IMR-90 (cell line): ENCODE data around the gene SLC9A1. TPM values are rescaled to one million over a fixed set of nuclear protein-coding genes. Genes with fewer than 3 reads are reported as not detected.

ENCODE experiments used
- ATAC-seq: fragments of 200-7000 bp; cut with Tn5 transposase; 2 replicates; pipeline ENCODE4 v1.9.1; 2020; ENCODE audit warnings: low read depth, mild to moderate bottlenecking, moderate library complexity
- BruUV-seq: library from RNA; stranded (reverse); fragments of 400-500 nt; replicated peaks from 2 replicates; lab custom pipeline; 2021; lab: Mats Ljungman, UMichigan
- CTCF ChIA-PET: fragments of 300-600 bp; formaldehyde crosslinking; extraction: SDS; loops from one replicate; lab custom pipeline; 2021; ENCODE audit warnings: antibody characterized with exemption; lab: Yijun Ruan, JAX
- POLR2A ChIA-PET: fragments of 300-600 bp; sonication (Branson Sonifier 250); formaldehyde crosslinking; loops from one replicate; lab custom pipeline; 2022; ENCODE audit warnings: antibody characterized with exemption; ENCODE audit not compliant: unreplicated experiment; lab: Charles Lee
- DNase-seq: peaks from one replicate; pipeline ENCODE4 v3.0.0; 2013
- H2AFZ ChIP-seq: replicated peaks from 2 replicates; pipeline ENCODE3; 2013; ENCODE audit warnings: low read length, mild to moderate bottlenecking; ENCODE audit not compliant: poor library complexity
- H2AK5ac ChIP-seq: 2 replicates; pipeline ENCODE4 v1.6.1; 2013; ENCODE audit warnings: low read depth, low read length, inconsistent platforms
- H2AK9ac ChIP-seq: replicated peaks from 2 replicates; pipeline ENCODE3; 2013; ENCODE audit warnings: mild to moderate bottlenecking, low read depth, low read length, moderate library complexity; ENCODE audit not compliant: poor library complexity
- H2BK120ac ChIP-seq: 2 replicates; pipeline ENCODE4 v1.6.1; 2013; ENCODE audit warnings: low read depth, low read length, inconsistent platforms
- H2BK15ac ChIP-seq: 3 replicates; pipeline ENCODE4 v1.6.1; 2013; ENCODE audit warnings: low read depth, low read length, inconsistent platforms
- H2BK20ac ChIP-seq: 2 replicates; pipeline ENCODE4 v1.6.1; 2013; ENCODE audit warnings: low read depth, mild to moderate bottlenecking, inconsistent platforms, low read length, moderate library complexity
- H2BK5ac ChIP-seq: 2 replicates; pipeline ENCODE4 v1.6.1; 2013; ENCODE audit warnings: mild to moderate bottlenecking, low read depth, low read length, inconsistent platforms; ENCODE audit not compliant: poor library complexity, severe bottlenecking
- H3K14ac ChIP-seq: replicated peaks from 2 replicates; pipeline ENCODE4 v1.6.1; 2013; ENCODE audit warnings: low read depth, low read length, inconsistent platforms
- H3K18ac ChIP-seq: 2 replicates; pipeline ENCODE4 v1.6.1; 2013; ENCODE audit warnings: low read depth, low read length, control low read depth
- H3K23ac ChIP-seq: 2 replicates; pipeline ENCODE4 v1.6.1; 2013; ENCODE audit warnings: low read depth, low read length, inconsistent platforms
- H3K27ac ChIP-seq: 2 replicates; pipeline ENCODE4 v1.5.1; 2013; ENCODE audit warnings: mild to moderate bottlenecking, control low read depth, low read length; ENCODE audit not compliant: insufficient read depth
- H3K27me3 ChIP-seq: 2 replicates; pipeline ENCODE4 v1.6.1; 2013; ENCODE audit warnings: low read length; ENCODE audit not compliant: control insufficient read depth, insufficient read depth
- H3K36me3 ChIP-seq: 2 replicates; pipeline ENCODE4 v1.6.1; 2013; ENCODE audit warnings: low read length, mixed read lengths; ENCODE audit not compliant: control insufficient read depth, insufficient read depth
- H3K4ac ChIP-seq: 2 replicates; pipeline ENCODE4 v1.6.1; 2013; ENCODE audit warnings: low read depth, low read length, inconsistent platforms
- H3K4me1 ChIP-seq: 2 replicates; pipeline ENCODE4 v1.6.1; 2013; ENCODE audit warnings: low read length, mixed read lengths; ENCODE audit not compliant: control insufficient read depth, insufficient read depth
- H3K4me2 ChIP-seq: 2 replicates; pipeline ENCODE4 v1.6.1; 2013; ENCODE audit warnings: low read depth, mild to moderate bottlenecking, control low read depth, low read length, moderate library complexity
- H3K4me3 ChIP-seq: 2 replicates; pipeline ENCODE4 v1.5.1; 2013; ENCODE audit warnings: low read depth, mild to moderate bottlenecking, control low read depth, low read length, moderate library complexity; ENCODE audit not compliant: insufficient read depth
- H3K56ac ChIP-seq: 2 replicates; pipeline ENCODE4 v1.6.1; 2013; ENCODE audit warnings: low read length, inconsistent platforms; ENCODE audit not compliant: insufficient read depth; ENCODE audit errors: extremely low read depth
- H3K79me1 ChIP-seq, 2 experiments: 2 replicates each; pipeline ENCODE4 v1.6.1; 2013; ENCODE audit warnings: low read length in 2 of 2, inconsistent platforms in 1 of 2, low read depth in 1 of 2
- H3K9ac ChIP-seq: 2 replicates; pipeline ENCODE4 v1.6.1; 2013; ENCODE audit warnings: low read depth, low read length, control low read depth
- H3K9me1 ChIP-seq: 2 replicates; pipeline ENCODE4 v1.6.1; 2013; ENCODE audit warnings: low read length, inconsistent platforms; ENCODE audit not compliant: insufficient read depth
- H3K9me3 ChIP-seq: 2 replicates; pipeline ENCODE4 v1.6.1; 2013; ENCODE audit warnings: low read length; ENCODE audit not compliant: control insufficient read depth, insufficient read depth
- H4K20me1 ChIP-seq: 2 replicates; pipeline ENCODE4 v1.6.1; 2013; ENCODE audit warnings: low read length, inconsistent platforms; ENCODE audit not compliant: insufficient read depth
- H4K5ac ChIP-seq: 2 replicates; pipeline ENCODE4 v1.6.1; 2013; ENCODE audit warnings: mild to moderate bottlenecking, low read depth, low read length, control low read depth
- H4K8ac ChIP-seq, 2 experiments: 2 replicates each; pipeline ENCODE4 v1.6.1; 2013; ENCODE audit warnings: low read depth in 2 of 2, low read length in 2 of 2, control low read depth in 1 of 2, inconsistent platforms in 1 of 2
- H4K91ac ChIP-seq: 2 replicates; pipeline ENCODE4 v1.6.1; 2013; ENCODE audit warnings: low read depth, low read length, inconsistent platforms; ENCODE audit not compliant: insufficient read depth
- CEBPB ChIP-seq: IDR thresholded peaks from 2 replicates; pipeline ENCODE4 v1.6.1; 2012; ENCODE audit warnings: low read depth, low read length, improper control_type of control experiment
- CHD1 ChIP-seq: IDR thresholded peaks from 2 replicates; pipeline ENCODE4 v1.6.1; 2012; ENCODE audit warnings: low read depth, low read length, improper control_type of control experiment
- CTCF ChIP-seq: conservative IDR thresholded peaks from 2 replicates; pipeline ENCODE4 v1.5.1; 2012; ENCODE audit warnings: mild to moderate bottlenecking, low read depth, low read length, improper control_type of control experiment
- ELK1 ChIP-seq: fragments of 150-350 bp; IDR thresholded peaks from 2 replicates; pipeline ENCODE4 v1.6.1; 2016; ENCODE audit warnings: low read depth, mild to moderate bottlenecking, low read length, moderate library complexity, borderline replicate concordance
- FOS ChIP-seq: fragments of 150-350 bp; IDR thresholded peaks from 2 replicates; pipeline ENCODE4 v1.6.1; 2016; ENCODE audit warnings: low read depth, low read length
- MAFK ChIP-seq: IDR thresholded peaks from 2 replicates; pipeline ENCODE4 v1.6.1; 2012; ENCODE audit warnings: low read depth, low read length, improper control_type of control experiment
- MXI1 ChIP-seq: IDR thresholded peaks from 2 replicates; pipeline ENCODE4 v1.6.1; 2012; ENCODE audit warnings: low read depth, mild to moderate bottlenecking, low read length, moderate library complexity, borderline replicate concordance
- NFE2L2 ChIP-seq: fragments of 150-350 bp; IDR thresholded peaks from 2 replicates; pipeline ENCODE4 v1.6.1; 2016; ENCODE audit warnings: low read depth, mild to moderate bottlenecking, low read length
- POLR2A ChIP-seq: IDR thresholded peaks from 2 replicates; pipeline ENCODE4 v1.6.1; 2012; ENCODE audit warnings: mild to moderate bottlenecking, low read depth, low read length
- RAD21 ChIP-seq: IDR thresholded peaks from 2 replicates; pipeline ENCODE4 v1.6.1; 2012; ENCODE audit warnings: low read length, improper control_type of control experiment
- SMC3 ChIP-seq: fragments of 150-350 bp; IDR thresholded peaks from 2 replicates; pipeline ENCODE4 v1.6.1; 2016; ENCODE audit warnings: low read depth, mild to moderate bottlenecking, antibody characterized with exemption, low read length, moderate library complexity
- WGBS, 2 experiments: methylation state at CpG; one replicate each; pipeline versions ENCODE4 v1.1.5 to v1.1.7; 2013; ENCODE audit warnings: missing lambda C conversion rate in 2 of 2; ENCODE audit not compliant: insufficient read length in 1 of 2; ENCODE audit errors: extremely low coverage in 2 of 2; 5-methylcytosine and 5-hydroxymethylcytosine counted together
- dilution Hi-C: fragments of 300-500 bp; cut with HindIII; formaldehyde crosslinking; loops from one replicate; pipeline ENCODE4 v1.14.3; 2018; ENCODE audit warnings: low sequenced_read_pairs; ENCODE audit not compliant: unreplicated experiment
- in situ Hi-C: fragments of 300-500 bp; cut with MboI; formaldehyde crosslinking; loops from 3 replicates; pipeline ENCODE4 v1.14.3; 2019; ENCODE audit warnings: low sequenced_read_pairs, inconsistent platforms, mixed read lengths
- intact Hi-C: fragments of 100-400 bp; cut with micrococcal nuclease; formaldehyde crosslinking; loops from 2 replicates; pipeline ENCODE4 v1.10.0; 2022
- polyA plus RNA-seq, 3 experiments: library from polyadenylated mRNA; depleted of rRNA; stranded (reverse); fragments of >200 nt; gene quantifications; 2 replicates each; pipeline ENCODE4 v1.2.3, GENCODE V29; 2012; ENCODE audit warnings: low replicate concordance in 1 of 3
- total RNA-seq: library from RNA; depleted of rRNA; stranded (reverse); fragments of >200 nt; gene quantifications from 2 replicates; pipeline ENCODE4 v1.2.3, GENCODE V29; 2012
- TF ChIP-seq, protein P1 (sequence below): fragments of 150-350 bp; IDR thresholded peaks from 2 replicates; pipeline ENCODE4 v1.6.1; 2017; ENCODE audit warnings: mild to moderate bottlenecking, antibody characterized with exemption, low read length, low read depth

The SLC9A1 gene
- total and polyA plus RNA-seq, 2 of the 4 experiments (the other 2 are of a cell fraction), result 2.0 to 21.2 TPM

GRCh38 chr1:27053977-27054753 lies 100.8 kb downstream of the SLC9A1 start:
- in situ Hi-C loops, result no loop called here
- Histone ChIP-seq H4K5ac (no peak overlapping the region), H3K9me1 (no peaks in the 10 kb centered on the region), H4K8ac (no peak overlapping the region), H2BK120ac (no peak overlapping the region), H2AK5ac (no peak overlapping the region), H3K27me3 (peaks cover 21% of the 10 kb centered on the region), H3K9ac (no peak overlapping the region), H2BK20ac (no peak overlapping the region), H3K23ac (no peak overlapping the region), H3K79me1 (no peaks in the 10 kb centered on the region), H3K27ac (no peak overlapping the region), H3K4me1 (no peaks in the 10 kb centered on the region), H3K9me3 (peaks cover 3% of the 10 kb centered on the region; the same call in 1 of the 2 replicates), H3K4me2 (no peak overlapping the region), H2BK15ac (no peak overlapping the region), H4K91ac (no peak overlapping the region), H3K18ac (no peak overlapping the region), H2AK9ac (no peak overlapping the region), H3K36me3 (no peaks in the 10 kb centered on the region), H2BK5ac (no peak overlapping the region), H3K4me3 (no peak overlapping the region), H3K14ac (no peak overlapping the region), H4K20me1 (no peaks in the 10 kb centered on the region), H3K56ac (no peak overlapping the region), H3K4ac (no peak overlapping the region), H2AFZ (no peak overlapping the region)
- no peak for TF ChIP-seq RAD21
- TF ChIP-seq, protein P1, sequence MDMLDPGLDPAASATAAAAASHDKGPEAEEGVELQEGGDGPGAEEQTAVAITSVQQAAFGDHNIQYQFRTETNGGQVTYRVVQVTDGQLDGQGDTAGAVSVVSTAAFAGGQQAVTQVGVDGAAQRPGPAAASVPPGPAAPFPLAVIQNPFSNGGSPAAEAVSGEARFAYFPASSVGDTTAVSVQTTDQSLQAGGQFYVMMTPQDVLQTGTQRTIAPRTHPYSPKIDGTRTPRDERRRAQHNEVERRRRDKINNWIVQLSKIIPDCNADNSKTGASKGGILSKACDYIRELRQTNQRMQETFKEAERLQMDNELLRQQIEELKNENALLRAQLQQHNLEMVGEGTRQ, result no peak
- TF ChIP-seq ELK1, result no peak
- no peak for TF ChIP-seq MAFK
- no peak for TF ChIP-seq NFE2L2
- no peak for TF ChIP-seq POLR2A
- no peak for TF ChIP-seq CTCF
- no peak for TF ChIP-seq CEBPB
- no peak for TF ChIP-seq MXI1
- no peak for TF ChIP-seq SMC3
- TF ChIP-seq CHD1, result no peak
- TF ChIP-seq FOS, result no peak
- WGBS, 2 experiments, result 0% methylated on average over 1 of the region's 6 CpGs; no CpG with 5 or more reads in 1 of the 2 experiments
- dilution Hi-C loops, result no loop called here
- ATAC-seq (no peak), DNase-seq (no peak)
- POLR2A ChIA-PET, result interaction anchor here (0.6 kb wide), 1 partner anchor 313 kb away, joined by 5 read pairs; the partner anchor contains the start of gene MAP3K6
- CTCF ChIA-PET, result interaction anchor here (1.0 to 2.2 kb wide), 2 partner anchors 8 to 10 kb away, joined by 7 to 10 read pairs; no protein-coding TSS in a partner anchor
- BruUV-seq, result no TSS peak
- intact Hi-C loops, result no loop called here
